ENCODE measurements around the gene ERG28.
"Not testable (repeated sequence)": the region's sequence is repeated elsewhere in the genome, so short reads cannot be mapped to it uniquely, and the experiment has no call there.

The ERG28 gene

GRCh38 chr14:75609606-75610475, 50.8 kb downstream of the ERG28 start:
- Histone ChIP-seq H3K36me3 (ENCODE audit: control insufficient read depth, insufficient read depth, low read length) (no peaks in the 10 kb centered on the region), H3K27me3 (ENCODE audit: control insufficient read depth, insufficient read depth, low read length) (peaks cover 30% of the 10 kb centered on the region)

GRCh38 chr14:75609116-75609515, 51.6 kb downstream of the ERG28 start:
- peaks cover 7% of the 10 kb centered on the region for H3K4me1 ChIP-seq (ENCODE audit: control insufficient read depth, insufficient read depth, low read length)

More at GRCh38 chr14:75609606-75610475, 50.8 kb downstream of the ERG28 start:
- Histone ChIP-seq H3K9ac (ENCODE audit: low read length) (no peak overlapping the region), H3K4me3 (ENCODE audit: low read length) (no peak overlapping the region), H3K4me1 (ENCODE audit: control insufficient read depth, insufficient read depth, low read length) (peaks cover 7% of the 10 kb centered on the region), H3K9me3 (ENCODE audit: control insufficient read depth, low read length) (no peaks in the 10 kb centered on the region)

GRCh38 chr14:75607842-75608640, 52.6 kb downstream of the ERG28 start:
- Histone ChIP-seq H3K36me3 (ENCODE audit: control insufficient read depth, insufficient read depth, low read length) (no peaks in the 10 kb centered on the region), H3K9ac (ENCODE audit: low read length) (no peak overlapping the region), H3K4me3 (ENCODE audit: low read length) (no peak overlapping the region), H3K9me3 (ENCODE audit: control insufficient read depth, low read length) (no peaks in the 10 kb centered on the region), H3K27me3 (ENCODE audit: control insufficient read depth, insufficient read depth, low read length) (peaks cover 32% of the 10 kb centered on the region), H3K4me1 (ENCODE audit: control insufficient read depth, insufficient read depth, low read length) (peaks cover 7% of the 10 kb centered on the region)

More at GRCh38 chr14:75609116-75609515, 51.6 kb downstream of the ERG28 start:
- Histone ChIP-seq H3K27me3 (ENCODE audit: control insufficient read depth, insufficient read depth, low read length) (peaks cover 30% of the 10 kb centered on the region), H3K36me3 (ENCODE audit: control insufficient read depth, insufficient read depth, low read length) (no peaks in the 10 kb centered on the region), H3K4me3 (ENCODE audit: low read length) (no peak overlapping the region), H3K9ac (ENCODE audit: low read length) (no peak overlapping the region), H3K9me3 (ENCODE audit: control insufficient read depth, low read length) (no peaks in the 10 kb centered on the region)

- no peak overlapping the region for H3K9ac ChIP-seq (ENCODE audit: low read length)
- H3K4me1 ChIP-seq (ENCODE audit: control insufficient read depth, insufficient read depth, low read length) = peaks cover 7% of the 10 kb centered on the region
- no peak overlapping the region for H3K4me3 ChIP-seq (ENCODE audit: low read length)
- peaks cover 36% of the 10 kb centered on the region for H3K27me3 ChIP-seq (ENCODE audit: control insufficient read depth, insufficient read depth, low read length)
- H3K9me3 ChIP-seq (ENCODE audit: control insufficient read depth, low read length) = no peaks in the 10 kb centered on the region
- H3K36me3 ChIP-seq (ENCODE audit: control insufficient read depth, insufficient read depth, low read length) = no peaks in the 10 kb centered on the region
Measured at GRCh38 chr14:75607044-75607443, 53.6 kb downstream of the ERG28 start.

- H3K4me3 ChIP-seq (ENCODE audit: low read length) = no peak overlapping the region
- H3K9ac ChIP-seq (ENCODE audit: low read length) = no peak overlapping the region
- H3K36me3 ChIP-seq (ENCODE audit: control insufficient read depth, insufficient read depth, low read length) = no peaks in the 10 kb centered on the region
- no peaks in the 10 kb centered on the region for H3K9me3 ChIP-seq (ENCODE audit: control insufficient read depth, low read length)
- H3K27me3 ChIP-seq (ENCODE audit: control insufficient read depth, insufficient read depth, low read length) = peaks cover 36% of the 10 kb centered on the region
- peaks cover 7% of the 10 kb centered on the region for H3K4me1 ChIP-seq (ENCODE audit: control insufficient read depth, insufficient read depth, low read length)
Measured at GRCh38 chr14:75605916-75606315, 54.8 kb downstream of the ERG28 start.

- no peak overlapping the region for H3K9ac ChIP-seq (ENCODE audit: low read length)
Measured at GRCh38 chr14:75604979-75605851, 55.5 kb downstream of the ERG28 start.

GRCh38 chr14:75602503-75602902, 58.2 kb downstream of the ERG28 start:
- Histone ChIP-seq H3K27me3 (ENCODE audit: control insufficient read depth, insufficient read depth, low read length) (peaks cover 18% of the 10 kb centered on the region), H3K36me3 (ENCODE audit: control insufficient read depth, insufficient read depth, low read length) (no peaks in the 10 kb centered on the region), H3K4me3 (ENCODE audit: low read length) (no peak overlapping the region), H3K9me3 (ENCODE audit: control insufficient read depth, low read length) (no peaks in the 10 kb centered on the region), H3K9ac (ENCODE audit: low read length) (no peak overlapping the region), H3K4me1 (ENCODE audit: control insufficient read depth, insufficient read depth, low read length) (peaks cover 7% of the 10 kb centered on the region)

More at GRCh38 chr14:75604979-75605851, 55.5 kb downstream of the ERG28 start:
- no peak overlapping the region for H3K4me3 ChIP-seq (ENCODE audit: low read length)
- H3K36me3 ChIP-seq (ENCODE audit: control insufficient read depth, insufficient read depth, low read length) = no peaks in the 10 kb centered on the region
- H3K9me3 ChIP-seq (ENCODE audit: control insufficient read depth, low read length) = no peaks in the 10 kb centered on the region
- H3K27me3 ChIP-seq (ENCODE audit: control insufficient read depth, insufficient read depth, low read length) = peaks cover 36% of the 10 kb centered on the region
- peaks cover 7% of the 10 kb centered on the region for H3K4me1 ChIP-seq (ENCODE audit: control insufficient read depth, insufficient read depth, low read length)

- not testable (repeated sequence) for H3K4me3 ChIP-seq (ENCODE audit: low read length); H3K36me3 ChIP-seq (ENCODE audit: control insufficient read depth, insufficient read depth, low read length); H3K9ac ChIP-seq (ENCODE audit: low read length); H3K4me1 ChIP-seq (ENCODE audit: control insufficient read depth, insufficient read depth, low read length); H3K9me3 ChIP-seq (ENCODE audit: control insufficient read depth, low read length)
- H3K27me3 ChIP-seq (ENCODE audit: control insufficient read depth, insufficient read depth, low read length) = peaks cover 17% of the 10 kb centered on the region
Measured at GRCh38 chr14:75601061-75601460, 59.6 kb downstream of the ERG28 start.

GRCh38 chr14:75600100-75600499, 60.6 kb downstream of the ERG28 start:
- not testable (repeated sequence) for H3K4me1 ChIP-seq (ENCODE audit: control insufficient read depth, insufficient read depth, low read length); H3K27me3 ChIP-seq (ENCODE audit: control insufficient read depth, insufficient read depth, low read length); H3K9ac ChIP-seq (ENCODE audit: low read length)

More at GRCh38 chr14:75600100-75600499, 60.6 kb downstream of the ERG28 start:
- not testable (repeated sequence) for H3K9me3 ChIP-seq (ENCODE audit: control insufficient read depth, low read length); H3K4me3 ChIP-seq (ENCODE audit: low read length); H3K36me3 ChIP-seq (ENCODE audit: control insufficient read depth, insufficient read depth, low read length)

All from mucosa of stomach (tissue), 1 donor.